ENCODE results near the gene HOXA11.
A peak's percentile ranks its signal among the peaks of the same experiment; 100 is the strongest.

The HOXA11 gene

DNA sequence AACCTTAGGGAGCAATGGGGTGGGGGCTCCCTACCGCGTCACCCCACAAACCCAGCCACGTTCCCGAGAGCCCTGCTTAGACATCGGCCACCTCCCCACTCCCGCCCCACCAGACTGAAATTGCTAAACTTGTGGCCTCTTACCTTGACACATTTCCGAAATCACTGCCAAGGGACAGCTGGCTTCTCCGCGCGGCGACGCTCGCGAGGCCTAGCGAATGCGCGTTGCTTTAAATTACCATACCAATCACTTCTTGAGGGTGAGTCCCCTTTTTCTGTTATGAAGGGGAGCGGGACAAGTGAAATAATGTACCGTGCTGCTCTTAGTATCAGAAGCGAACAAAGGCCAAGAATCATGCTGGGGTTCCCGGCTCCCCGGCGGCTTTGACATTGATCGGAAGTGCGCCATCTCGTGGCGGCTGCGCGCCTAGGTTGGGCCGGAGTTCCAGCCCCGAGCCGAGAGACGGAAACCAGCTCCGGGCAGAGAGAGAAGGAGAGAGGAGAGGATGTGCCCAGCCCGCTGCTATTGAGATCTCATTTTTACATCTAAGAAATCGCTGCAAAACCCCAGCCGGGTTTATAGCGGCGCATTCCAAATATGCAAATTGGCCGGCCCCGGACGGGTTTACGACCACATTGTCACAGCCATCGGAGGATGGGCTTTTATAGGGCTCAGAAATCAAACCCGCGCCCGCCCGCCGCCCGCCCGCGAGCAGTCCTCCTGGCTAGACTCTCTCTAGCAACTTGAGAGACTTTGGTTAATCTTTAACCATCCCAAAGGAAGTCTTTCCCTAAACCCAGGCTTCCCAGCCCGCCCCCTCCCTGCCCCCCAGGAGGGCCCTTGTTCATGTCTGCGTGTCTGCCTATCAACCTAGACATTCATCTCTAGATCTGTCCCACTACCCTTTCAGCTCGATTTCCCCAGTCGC lies 5.3 kb downstream of the HOXA11 start:
- peak in 4 of 5 donors; percentile 37 to 54 (median 49) for DNase-seq

DNA sequence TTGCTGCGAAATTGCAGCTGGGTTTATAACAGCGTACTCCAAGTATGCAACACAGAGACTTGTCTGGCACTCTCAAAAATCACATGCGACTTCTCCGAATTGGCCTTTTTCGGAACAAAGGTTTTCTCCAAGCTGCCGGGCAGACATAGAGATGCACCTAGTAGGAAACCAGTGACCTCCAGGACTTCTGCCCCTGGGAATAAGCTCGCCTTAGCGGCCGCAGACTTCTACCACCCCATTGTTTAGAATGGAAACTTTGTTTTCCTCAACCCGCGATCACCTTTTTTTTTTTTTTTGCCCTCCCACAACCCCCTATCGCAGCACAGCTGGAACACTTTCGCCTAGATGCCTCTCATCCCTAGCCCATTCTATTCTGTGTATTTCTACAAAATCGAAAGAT lies 6.0 kb downstream of the HOXA11 start:
- no peak for DNase-seq

DNA sequence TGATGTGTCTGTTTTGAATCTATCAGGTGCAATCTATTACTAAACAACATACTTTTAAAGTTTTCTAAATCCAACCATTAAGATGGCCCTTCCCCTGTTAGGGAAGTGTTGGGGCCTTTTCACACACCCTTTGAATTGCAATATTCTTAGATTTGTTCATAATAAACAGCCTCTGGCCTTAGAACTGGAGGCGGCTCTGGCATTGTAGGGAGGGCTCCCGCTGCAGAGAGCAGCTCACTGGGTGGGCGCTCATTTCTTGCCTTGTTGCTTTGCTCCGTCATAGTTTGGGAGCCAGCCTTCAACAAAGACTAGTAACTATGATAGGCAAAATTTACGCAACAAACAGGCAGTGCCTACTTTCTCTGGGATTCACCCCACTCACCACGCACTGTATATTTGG lies 6.7 kb downstream of the HOXA11 start:
- DNase-seq = no peak

DNA sequence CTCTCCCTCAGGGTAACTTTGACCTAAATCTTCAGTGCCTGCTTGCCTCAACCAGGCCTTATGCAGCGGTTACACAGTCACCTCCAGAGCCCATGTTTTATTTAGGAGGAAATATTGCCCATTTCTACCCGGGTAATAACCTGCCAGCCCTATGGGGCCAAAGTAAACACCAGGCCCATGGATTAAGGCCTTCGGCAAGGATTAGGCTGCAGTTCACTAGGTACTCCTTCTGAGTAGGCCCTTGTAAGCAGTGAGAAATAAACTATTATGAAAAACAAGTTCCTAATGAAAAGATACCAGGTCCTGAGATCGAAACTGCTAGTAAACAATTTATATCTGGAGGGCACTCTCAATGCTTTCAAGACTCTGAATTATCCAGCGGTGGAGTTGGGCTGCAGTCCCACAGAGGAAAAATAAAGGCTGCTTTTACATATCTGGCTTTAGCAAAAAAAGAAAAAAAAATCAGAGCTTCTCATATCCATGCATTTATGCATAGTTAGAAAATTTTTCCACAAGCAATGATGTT lies 7.2 kb downstream of the HOXA11 start:
- DNase-seq = no peak

DNA sequence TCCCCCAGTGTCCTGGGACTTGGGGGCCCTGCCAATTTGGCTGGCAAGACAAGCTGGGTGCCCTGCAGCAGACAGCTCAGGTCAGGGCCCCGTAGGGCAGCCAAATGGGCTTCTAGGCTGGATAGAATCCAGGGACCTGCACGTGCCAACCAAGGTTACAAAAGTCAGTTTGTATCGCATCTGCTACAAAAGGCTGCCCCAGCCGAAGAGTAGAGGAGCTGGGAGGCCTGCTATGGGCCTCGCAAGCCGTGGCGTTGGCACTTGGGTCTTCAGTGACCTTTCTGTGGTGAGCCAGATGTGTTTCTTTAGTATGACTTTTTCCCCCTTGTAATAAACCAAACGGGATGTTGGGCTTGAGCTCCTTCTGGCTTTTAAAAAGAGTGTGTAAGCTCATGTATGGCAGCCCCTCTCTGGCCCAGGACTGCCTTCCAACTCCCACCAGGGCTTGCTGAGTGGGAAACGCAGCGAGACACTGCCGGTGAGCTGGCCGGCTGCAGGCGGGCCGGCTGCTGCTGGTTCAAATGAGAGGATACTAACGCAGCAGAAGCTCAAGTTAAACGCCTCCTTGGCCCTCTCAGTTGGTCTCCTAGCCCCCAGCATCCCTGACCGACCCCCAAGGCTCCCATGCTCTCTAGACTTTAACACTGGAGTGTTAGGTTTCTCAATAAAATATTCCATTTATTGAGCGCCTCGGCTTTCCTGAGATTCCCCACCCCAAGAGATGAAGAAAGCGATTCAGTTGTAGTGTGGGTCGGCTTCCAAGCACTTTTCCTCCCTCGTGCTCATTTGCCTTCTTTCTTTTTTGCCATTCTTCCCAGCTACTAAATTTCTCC lies 7.9 kb downstream of the HOXA11 start:
- DNase-seq = no peak

DNA sequence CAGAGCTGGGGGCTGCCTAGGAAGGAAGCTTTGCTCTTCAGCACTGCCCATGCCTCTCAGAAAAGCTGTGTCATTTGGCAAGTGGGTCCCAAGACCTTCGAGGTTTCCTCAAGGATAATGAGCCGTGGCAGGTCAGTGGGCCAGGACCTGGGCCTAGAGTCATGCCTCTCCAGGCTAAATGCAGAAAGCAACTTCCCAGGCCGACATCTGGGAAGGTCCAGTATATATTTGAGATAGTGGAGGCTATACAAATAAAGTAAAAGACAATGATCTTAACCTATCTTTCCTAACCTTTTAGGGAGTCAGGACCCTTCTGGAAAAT lies 8.5 kb downstream of the HOXA11 start:
- no peak for DNase-seq

DNA sequence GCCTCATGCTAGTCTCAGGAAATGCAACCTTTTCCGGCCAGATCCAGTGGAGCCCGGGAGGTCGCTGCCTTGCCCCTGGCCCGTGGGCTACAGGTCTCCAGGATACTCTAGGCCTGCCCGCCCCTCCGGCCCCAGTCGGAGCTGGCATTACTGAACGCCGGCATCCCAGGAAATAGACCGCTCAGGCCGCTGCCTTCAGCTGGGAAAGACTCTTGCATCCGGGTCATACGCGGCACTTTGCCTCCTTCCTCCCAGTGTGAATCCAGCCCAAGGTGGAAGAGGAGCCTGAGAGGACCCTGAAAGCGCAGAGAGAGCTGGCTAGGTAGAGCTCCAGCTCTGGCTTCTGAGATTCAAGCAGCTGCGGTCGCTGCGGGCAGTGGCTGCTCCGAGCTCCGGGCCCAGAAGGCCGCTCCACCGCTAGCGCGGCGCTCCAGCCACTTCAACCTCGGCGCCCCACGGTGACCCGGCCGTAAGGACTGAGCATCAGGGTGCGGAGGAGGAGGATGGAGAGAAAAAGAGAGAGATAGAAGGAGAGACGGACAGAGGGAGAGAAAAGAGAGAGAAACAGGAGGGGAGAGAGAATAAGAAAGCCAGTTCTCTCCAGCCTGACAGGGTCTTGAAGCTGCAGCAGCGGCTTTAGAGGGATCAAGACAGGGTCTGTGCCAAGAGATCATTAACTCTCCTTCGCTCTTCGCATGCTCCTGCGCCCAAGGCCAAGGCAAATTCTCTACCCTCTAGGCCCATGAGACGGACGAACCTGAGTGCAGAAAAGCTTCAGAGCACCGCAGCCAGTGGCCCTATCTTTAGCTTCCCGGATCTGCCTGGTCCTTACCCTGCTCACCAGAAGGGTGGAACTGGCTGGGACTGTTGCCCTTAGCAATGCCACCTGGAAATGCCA lies 9.2 kb downstream of the HOXA11 start:
- DNase-seq = no peak

DNA sequence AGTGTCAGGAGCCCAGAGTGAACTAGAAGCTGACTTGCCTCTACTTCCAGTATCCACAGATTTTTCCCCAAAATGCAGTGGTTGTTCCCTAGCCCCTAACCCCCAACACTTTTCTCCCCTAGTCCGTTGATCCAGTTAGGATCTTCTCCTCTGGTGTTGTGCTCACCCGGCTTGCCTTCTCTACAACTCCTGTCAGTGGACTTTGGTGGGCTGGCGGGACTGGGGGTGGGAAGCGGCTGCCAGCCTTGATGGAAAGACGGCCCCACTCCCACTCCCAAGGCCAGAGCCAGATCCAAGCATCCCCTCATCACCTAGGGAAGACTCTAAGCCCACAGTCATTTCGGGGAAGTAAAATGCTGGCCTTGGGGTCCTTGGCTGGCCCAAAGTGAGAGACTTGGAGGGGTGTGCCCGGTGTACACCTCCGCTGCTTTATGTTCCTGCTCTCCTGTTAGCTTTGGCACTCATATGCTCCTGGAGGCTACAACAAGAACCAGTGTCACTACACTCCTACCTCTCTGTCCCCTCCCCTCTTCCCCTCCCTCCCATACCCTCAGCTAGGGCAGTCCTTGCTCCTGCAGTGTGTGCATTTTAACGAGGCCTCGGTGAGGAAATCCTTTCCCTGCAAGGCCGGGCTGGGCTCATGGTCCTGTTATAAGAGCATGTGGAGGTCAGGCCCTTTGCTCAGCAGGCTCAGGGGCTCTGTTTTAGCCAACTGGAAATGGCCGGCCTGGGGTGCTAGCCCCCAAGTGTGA lies 10.0 kb downstream of the HOXA11 start:
- DNase-seq = no peak

DNA sequence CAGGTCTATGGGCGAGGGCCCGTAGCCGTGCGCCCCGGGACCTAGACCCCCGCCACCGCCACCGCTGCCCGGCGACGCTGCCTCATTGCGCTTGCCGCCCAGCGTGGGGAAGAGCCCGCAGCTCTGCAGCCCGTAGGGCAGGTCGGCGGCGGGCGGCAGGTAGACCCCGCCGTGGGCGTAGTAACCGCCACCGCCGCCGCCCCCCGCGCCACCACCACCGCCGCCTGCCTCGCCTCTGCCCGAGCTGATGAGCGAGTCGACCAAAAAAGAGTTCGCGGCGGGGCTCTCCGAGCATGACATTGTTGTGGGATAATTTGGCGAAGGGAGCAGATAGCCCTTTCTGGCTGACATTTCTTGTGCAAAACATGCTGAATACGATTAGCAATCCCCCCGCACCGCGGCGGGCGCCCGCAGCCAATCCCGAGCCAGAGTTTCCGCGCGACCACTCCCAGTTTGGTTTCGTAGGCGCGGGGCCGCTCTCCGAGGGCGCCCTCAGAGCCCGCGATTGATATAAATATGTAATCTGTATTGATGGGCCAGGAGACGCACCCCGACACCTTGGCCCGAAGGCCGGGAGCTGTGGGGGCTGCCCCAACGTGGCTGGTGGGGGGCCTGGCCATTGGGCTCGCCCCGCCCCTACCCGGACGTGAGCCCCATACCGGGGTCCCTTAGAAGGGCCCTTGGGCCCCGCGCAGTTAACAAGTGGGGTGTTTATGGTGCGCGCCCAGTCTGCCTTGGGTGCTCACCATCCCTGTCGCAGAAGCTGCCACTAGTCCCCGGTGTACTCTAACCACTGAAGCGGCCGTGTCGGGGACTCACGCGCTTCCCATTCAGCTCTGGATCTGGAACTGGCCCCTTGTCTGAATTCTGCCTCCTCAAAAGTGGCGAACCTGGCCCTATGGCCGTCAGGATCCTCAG lies 10.8 kb downstream of the HOXA11 start, which contains the start of gene HOXA10:
Gene HOXA10 (minus strand): TSS at position 365 of the 918 bp plus-strand sequence. CDS start 14 bp downstream, at position 351.
- DNase-seq = no peak

DNA sequence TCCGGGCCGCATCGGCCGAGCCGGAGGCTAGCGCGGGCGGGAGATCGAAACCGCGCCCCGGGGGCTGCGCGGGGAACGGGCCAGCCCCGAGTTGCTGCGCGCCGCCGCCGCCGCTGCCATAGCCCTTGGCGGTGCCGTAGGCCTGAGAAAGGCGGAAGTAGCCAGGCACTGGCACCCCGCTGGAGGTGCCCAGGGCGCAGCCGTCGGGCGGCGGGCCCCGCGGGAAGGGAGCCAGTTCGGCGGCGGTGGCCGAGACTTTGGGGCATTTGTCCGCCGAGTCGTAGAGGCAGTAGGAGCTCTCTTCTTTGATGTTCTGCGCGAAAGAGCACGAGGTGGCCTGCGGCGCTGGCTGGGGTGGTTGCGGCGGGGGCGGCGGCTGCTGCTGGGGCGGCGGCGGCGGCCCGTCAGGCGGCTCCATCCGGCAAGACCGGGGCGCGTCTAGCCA lies 11.5 kb downstream of the HOXA11 start:
- DNase-seq = no peak

DNA sequence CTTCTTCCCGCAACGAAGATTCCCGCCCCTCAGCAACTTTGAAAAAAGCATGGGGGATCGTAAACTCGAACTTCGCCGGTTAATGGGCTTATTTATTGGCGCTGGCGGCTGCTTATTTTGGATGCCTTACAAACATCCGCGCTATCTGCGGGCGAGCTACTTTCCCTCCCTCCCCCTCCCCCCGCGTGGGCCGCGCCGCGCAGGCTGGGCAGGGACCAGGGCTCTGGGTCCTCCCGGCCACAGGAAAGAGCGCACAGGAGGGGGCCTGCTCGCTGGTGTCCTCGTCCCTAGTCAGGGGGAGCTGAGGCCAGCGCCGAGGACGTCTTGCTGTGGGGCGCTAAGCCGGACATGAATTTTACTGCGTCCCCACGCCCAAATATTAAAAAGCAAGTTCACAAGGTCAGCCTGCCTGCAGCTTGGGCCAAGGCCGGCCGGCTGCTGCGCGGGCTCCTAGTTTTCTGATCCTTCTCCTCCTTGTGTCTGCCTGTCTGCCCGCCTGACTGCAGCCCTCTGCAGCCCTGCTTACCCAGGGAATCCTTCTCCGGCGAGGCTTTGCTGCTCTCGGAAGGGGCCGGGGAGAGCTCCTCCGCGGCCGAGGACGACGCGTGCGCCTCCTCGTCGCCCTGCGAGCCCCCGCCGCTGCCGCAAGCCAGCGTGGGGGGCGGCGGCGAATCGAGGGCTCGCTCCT lies 12.1 kb downstream of the HOXA11 start:
- DNase-seq = no peak

DNA sequence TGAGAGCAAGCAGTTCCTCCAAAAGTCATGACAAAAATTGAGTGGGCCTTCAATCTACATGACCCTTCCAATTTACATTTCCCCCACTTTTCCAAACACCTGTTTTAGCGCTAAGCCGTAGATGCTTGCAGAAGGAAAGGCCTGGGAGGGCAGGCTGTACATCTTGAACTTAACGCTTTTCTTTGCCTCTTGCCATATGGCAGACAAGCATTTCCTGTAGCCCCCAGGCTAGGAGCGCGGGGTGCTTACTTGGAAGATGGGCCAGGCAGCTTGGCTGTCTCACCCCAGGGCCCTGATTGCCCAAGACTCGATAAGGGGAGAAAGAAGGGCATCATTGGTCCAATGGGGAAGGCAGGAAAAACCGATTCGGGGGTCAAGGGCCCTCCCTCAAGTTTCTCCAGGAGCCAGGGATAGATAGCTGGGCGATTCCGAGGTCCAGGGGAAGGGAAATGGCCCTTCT lies 12.7 kb downstream of the HOXA11 start:
- DNase-seq = no peak

DNA sequence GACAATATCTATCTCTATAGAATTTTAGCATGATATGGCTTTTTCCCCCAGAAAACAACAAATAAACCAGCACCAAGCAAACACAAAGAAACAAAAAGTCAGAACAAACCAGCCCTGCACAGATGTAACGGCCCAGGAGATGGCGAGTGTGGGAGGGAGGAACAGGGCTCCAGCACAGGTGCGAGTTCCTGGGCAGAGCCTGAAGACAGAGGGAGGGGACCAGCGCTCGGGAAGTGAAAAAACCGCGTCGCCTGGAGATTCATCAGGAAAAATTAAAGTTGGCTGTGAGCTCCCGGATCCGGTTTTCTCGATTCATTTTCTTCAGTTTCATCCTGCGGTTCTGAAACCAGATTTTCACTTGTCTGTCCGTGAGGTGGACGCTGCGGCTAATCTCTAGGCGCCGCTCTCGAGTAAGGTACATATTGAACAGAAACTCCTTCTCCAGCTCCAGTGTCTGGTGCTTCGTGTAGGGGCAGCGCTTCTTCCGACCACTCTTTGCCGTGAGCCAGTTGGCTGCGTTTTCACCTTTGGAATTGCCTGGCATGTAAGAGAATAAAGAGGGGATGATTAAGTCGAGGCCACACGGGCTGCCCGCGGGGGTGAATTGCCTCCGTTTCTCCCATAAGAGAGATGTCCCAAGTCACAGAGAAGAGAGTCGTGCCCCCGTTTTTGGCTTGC lies 13.3 kb downstream of the HOXA11 start:
- no peak for DNase-seq

DNA sequence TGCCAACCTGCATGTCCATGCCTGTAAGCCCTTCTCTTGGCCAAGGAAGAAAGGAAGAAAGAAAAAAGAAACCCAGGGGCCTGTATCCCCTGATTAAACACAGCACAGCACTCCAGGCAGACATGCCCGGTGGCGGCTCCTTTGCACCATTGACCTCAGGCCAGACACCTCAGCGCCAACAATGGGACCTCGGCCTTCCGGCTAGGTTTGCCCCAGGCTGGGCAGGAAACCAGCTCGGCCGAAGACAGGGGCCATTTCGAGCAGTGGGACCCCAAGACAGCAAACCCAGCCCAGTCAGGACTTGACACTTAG lies 13.8 kb downstream of the HOXA11 start:
- DNase-seq = no peak

DNA sequence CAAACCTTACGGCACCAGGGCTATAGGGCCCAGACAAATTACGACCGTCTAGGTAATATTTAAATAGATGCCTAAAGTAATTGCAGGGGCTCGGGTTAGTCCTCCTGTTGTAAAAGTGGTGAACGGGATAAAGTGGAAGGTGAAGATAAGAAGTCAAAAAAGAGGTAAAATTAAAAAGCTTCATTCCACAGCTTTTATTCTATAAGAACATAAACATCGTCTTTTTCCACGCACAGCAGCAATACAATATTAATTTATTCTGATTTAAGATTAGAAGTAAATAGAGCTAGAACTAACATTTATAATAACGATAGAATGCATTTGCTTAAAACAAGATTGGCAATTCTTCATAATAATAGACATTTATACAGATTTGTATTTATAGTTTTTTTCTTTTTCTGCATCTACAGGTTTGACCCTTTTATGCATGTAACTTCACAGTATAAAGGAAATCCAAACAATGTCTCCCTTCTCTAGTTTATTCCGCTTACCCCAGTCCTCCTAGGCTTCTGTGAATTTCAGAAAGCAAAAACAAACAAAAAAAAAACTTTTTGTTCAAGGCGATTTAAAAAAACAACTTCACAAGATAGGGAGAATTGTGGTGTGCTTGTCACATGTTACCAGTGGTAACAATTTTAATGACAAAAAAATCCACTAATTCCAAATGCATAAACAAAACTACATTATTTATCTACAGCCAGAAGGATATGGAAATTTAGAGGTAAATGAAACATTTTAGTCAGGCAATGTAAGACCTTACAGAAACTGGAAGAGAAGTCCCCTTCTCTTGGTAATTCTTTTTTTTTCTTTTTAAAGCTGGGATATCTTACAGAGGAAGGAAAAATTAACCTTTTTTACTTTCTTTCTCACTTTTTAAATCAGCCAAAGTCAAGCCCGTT lies 14.4 kb downstream of the HOXA11 start:
- no peak for DNase-seq

DNA sequence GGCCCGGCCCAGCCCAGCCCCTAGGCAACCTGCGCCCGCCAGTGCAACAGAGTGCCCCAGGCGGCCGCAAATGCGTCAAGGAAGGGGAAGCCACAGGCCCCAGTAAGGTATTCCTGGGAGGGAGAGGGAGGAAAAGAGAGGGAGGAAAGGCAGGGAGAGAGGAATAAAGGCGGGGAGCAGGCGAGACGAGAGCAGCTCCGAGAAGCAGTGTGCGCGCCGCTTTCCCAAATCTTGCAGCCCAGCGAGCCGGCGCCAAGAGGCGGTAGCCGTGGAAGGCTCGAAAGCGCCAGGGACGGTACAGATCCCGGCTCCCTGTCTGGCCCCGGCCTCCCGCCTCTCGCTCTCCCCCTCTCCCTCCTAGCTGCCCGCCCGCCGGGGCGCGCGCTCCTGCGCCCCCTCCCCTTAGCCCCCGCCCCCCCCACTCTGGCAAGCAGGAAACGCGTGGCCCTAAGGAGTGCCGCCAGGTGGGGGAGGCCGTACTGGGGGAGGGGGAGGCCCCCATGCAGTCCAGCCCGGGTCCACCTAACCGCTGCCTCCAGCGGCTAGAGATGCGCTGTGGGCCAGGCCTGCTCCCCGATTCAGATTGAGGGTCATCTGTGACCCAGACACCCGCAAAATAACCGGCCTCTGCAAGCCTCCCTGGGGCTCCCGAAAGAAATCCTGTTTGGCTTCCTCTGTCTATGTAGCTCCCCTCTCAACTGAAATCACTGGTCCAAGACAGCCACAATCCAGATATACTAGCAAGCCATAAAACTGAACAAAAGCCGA lies 15.2 kb downstream of the HOXA11 start:
- no peak for DNase-seq

DNA sequence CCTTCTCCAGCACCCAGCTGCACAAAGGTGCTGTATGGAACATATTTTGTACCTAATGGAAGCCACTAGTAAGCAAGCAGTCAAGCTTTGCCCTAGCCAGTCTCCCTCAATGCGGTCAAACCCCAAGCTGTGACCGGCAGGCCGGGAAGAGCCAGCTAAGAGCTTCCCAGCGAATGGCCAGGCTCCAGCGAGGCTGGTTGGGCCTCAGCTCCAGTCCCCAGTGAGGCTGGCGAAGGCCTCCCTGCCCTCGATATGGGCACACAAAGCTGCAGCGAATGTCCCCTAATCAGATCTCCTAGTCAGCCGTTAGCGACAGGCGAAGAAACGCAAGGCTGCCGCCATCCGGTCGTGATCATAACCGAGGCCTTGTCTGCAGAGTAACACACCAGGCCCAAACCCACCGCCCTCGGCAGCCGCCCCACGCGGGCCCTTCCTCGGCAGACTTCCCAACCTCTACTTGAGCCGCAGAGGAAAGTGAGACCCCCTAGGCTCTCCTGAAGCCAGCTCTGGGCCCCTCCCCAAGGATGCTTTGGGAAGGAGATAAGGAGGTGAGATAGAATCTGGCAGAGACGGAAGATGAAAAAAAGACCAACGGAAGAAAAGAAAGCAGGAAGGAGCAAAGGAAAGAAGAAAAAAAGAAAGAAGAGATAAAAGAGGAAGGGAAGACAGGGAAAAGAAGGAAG lies 16.6 kb downstream of the HOXA11 start:
- no peak for DNase-seq
